Stimulated activated CD8-positive, alpha-beta memory T cell treated with anti-CD3 and anti-CD28 coated beads, Interleukin-15, amount 100 ng/mL, for 24 hours (primary cell): ENCODE data around the gene CNTROB.

Source experiments
- DNase-seq: peaks from one replicate; pipeline ENCODE4 v3.0.0-alpha.2; 2020; ENCODE audit warnings: low read depth

The CNTROB gene

DNA sequence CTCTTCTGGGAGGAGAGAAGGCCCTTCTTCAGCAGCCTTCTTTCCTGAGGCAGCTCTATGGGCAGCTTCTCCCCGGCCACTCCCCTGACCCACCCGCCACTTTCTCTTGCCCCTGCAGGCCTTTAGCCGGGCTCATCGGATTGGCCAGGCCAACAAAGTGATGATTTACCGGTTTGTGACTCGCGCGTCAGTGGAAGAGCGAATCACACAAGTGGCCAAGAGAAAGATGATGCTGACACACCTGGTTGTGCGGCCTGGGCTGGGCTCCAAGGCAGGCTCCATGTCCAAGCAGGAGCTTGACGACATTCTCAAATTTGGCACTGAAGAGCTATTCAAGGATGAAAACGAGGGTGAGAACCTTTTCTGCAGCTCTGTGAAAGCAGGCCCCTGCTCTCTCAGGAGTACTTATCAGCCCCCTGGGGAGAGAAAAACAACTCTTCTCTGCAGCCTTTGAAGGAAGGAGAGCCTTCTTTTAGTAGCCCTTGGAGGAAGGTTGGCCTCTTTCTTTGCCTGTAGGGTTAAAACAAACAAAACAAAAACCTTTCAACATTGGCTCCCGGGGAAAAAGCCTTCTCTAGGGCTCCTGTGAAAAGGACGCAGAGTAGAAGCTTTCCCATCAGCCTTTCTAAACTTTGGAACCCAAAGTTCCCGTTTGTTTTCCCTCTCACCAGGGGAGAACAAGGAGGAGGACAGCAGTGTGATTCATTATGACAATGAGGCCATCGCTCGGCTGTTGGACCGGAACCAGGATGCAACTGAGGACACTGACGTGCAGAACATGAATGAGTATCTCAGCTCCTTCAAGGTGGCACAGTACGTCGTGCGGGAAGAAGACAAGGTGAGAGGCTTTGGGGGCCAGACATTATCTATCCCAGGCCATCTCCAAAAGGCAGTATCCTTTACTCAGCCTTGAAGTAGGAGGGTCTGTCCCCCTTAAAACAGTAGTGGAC, 28.6 kb upstream of the CNTROB start:
- no peak for DNase-seq

DNA sequence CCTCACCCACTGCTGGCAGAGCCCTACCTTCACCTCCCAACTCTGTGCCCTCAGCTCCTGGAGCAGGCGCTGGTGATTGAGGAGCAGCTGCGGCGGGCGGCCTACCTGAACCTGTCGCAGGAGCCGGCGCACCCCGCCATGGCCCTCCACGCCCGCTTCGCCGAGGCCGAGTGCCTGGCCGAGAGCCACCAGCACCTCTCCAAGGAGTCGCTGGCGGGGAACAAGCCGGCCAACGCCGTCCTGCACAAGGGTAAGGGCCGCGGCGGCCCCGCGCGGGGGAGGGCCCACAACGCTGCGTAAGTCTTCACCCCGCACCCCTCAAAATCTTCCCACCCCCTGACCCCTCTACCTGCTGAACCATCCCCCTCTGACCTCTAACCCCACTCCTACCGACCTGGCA, 22.9 kb upstream of the CNTROB start:
- DNase-seq: no peak

GRCh38 chr17:7910281-7910680, 21.7 kb upstream of the CNTROB start:
- no peak for DNase-seq

DNA sequence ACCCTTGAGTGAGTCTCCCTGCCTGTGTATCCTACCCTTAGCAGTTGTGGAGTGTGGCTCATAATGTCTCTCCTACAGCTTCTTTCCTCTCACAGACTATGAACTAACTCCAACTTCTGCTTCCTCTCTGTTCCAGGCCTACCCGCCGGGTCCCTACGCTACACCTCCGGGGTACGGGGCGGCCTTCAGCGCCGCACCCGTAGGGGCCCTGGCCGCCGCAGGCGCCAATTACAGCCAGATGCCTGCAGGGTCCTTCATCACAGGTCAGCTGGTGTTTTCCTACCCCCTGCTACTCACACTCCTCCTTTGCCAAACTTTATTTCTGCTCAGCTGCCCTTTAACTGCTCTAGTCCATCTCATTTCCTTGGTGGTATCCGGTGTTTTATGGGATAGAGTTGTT, 21.3 kb upstream of the CNTROB start:
- no peak for DNase-seq

GRCh38 chr17:7911116-7911515, 20.9 kb upstream of the CNTROB start:
- DNase-seq: no peak

DNA sequence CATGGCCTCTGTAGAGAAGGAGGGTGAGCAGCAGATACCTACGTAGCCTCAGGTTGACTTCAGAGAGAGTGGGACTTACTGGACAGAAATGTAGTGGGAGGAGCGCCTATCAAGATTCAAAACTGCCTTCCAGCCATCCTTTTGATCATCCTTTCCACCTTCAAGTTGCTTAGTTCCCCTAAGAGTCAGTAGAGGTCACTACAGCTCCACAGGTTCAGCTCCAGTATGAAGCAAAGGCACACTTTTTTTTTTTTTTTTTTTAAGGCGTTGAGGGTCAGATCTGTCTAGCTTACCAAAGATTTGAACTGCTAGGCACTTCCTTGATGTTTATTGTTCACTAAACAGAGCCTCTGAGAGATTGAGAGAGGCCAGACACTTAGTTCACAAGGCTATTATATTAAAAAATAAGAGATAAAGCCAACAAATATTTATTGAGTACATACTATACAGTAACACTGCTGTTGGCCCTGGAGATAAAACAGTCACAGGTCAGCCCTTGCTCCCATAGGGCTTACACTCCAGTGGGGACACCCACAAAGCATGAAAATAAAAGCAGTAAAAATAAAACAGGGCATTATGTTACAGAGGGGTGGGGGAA, 19.0 kb upstream of the CNTROB start:
- DNase-seq: no peak

- DNase-seq: no peak
These were observed 16.8 kb upstream of the CNTROB start for GRCh38 chr17:7915179-7915610.

- DNase-seq: peak; percentile 59
These were observed 16.2 kb upstream of the CNTROB start, which contains the start of gene RNF227 for GRCh38 chr17:7915611-7916384. RNF227 (minus strand) TSS chr17:7916289; CDS start chr17:7916195, 94 bp downstream.

DNA sequence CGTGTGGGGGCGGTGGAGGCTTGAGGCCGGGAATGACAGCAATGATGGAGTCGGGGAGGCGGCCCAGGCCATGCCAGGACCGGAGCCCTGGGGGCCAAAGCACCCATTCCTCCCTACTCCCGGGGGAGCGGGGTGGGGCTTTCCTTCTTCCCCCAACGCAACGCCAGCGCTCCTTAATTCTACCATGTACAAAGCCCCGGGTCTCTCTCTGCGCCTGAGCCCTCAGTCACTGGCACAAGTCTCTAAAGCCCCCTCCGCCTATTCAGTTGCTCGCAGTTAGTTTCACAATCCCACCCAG, 15.7 kb upstream of the CNTROB start:
- no peak for DNase-seq

- no peak for DNase-seq
These were observed 15.2 kb upstream of the CNTROB start for GRCh38 chr17:7916808-7917207.

DNA sequence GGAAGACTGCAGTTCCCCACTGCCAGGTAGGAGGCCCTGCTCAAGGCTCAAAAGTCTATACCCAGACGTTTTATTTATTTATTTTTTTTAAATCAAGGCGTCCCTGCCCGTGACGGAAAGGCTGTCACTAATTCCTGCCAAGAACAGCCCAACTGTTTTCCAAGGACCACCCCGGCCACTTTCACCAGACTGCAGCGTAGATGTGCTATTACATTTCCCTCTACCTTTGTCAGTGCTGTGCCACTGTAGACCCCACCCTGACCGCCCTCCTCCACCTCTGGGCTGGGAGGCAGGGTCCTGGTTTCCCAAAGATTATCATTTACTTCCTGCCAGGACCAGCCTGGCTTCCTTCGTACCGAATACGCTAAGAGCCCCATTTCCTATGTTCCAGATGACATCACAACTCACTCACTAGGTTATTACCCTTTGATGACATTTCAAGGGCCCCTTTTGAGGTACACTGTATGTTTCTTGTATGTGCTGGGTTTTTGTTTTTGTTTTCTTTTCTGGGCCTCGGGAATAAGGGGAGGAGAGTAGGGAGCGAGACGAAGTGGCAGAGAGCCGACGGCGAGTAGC, 9.6 kb upstream of the CNTROB start:
- no peak for DNase-seq

DNA sequence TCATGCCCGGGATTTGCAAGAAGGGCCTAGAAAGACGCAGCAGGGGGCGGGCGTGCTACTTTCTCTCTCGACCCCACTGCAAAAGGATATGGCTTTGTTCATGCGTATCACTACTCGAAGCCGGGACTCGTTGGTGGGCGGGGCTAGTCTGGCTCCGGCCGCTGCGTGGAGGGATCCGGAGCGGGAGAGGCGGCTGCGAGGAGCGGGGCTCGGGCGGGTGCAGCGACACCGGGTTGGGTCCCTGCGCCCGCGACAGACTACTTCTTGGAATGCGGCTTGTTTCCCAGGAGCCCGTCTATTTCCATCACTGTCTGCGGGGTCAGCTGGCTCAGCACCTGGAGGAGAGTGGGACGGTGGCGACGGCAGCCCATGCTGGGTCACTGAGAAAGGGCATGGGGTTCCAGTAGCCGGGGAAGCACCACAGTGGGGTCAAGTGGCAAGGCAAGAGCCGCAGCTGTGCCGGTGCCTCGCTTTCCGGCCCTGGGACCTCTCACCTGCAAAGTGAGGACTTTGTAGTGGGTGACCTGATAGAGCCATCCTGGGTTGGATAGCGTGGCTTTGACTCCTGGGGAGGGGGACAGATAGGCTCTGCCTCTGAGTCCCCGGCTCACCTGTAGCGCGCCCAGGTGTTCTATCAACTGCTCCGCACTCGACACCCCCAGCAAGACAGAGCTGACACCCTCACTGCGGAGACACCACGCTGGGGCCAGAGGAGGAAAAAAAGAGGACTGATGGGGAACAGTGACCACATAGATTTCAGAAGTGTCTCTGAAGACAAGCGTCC, 9.0 kb upstream of the CNTROB start:
- DNase-seq: peak; percentile 55

- no peak for DNase-seq
These were observed 4.4 kb upstream of the CNTROB start for GRCh38 chr17:7927596-7927995.

DNA sequence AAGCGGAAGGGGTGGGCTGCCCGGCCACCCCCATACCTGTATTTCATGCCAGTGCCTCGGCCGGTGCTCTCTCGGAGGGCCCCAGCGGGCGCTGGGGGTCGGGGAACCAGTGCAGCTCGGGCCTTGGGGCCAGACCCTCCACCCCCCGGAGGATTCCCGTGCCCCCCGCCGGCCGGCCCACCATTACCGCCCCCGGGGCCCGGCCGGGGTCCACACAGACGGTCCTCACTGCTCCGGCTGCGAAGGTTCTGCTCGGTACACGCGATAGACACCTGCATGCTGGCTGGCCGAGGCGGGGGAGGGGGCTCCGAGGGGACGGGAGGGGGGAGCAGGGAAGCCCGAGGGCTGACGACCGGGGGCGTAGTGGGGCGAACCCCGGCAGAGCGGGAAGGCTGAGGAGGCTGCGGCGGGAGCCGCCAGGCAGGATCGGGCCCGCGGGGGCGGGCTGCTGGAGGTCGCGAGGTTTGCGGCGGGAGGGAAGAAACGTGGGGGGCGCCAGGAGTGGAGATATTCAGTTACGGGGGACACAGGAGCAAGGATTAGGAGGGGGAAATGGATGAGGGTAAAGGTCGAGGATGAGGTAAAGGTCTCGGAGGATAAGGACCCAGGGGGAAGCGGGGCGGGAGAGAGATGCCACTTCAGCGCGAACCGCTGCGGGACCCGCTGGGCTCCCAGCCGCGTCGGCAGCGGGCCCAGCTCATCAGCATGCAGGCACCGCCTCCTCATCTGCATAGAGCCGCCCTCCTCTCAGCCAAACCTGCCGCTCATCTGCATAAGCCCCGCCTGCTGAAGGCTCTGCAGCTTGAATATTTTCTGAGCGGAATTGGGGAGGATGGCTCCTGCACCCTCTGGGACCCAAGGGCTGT, 2.6 kb upstream of the CNTROB start, which contains the start of gene KCNAB3:
TSS of gene KCNAB3 (minus strand) at position 699 of the 866 bp plus-strand sequence. CDS start at position 278, 421 bp downstream.
- DNase-seq: no peak

- DNase-seq: no peak
These were observed 970 bp upstream of the CNTROB start for GRCh38 chr17:7930841-7931631.

GRCh38 chr17:7932483-7932891, 481 bp downstream of the CNTROB start:
- DNase-seq: no peak

GRCh38 chr17:7932949-7933348, 943 bp downstream of the CNTROB start:
- no peak for DNase-seq

- no peak for DNase-seq
These were observed 3.9 kb downstream of the CNTROB start for GRCh38 chr17:7935859-7936258.

- no peak for DNase-seq
These were observed 8.0 kb downstream of the CNTROB start for GRCh38 chr17:7940034-7940433.

DNA sequence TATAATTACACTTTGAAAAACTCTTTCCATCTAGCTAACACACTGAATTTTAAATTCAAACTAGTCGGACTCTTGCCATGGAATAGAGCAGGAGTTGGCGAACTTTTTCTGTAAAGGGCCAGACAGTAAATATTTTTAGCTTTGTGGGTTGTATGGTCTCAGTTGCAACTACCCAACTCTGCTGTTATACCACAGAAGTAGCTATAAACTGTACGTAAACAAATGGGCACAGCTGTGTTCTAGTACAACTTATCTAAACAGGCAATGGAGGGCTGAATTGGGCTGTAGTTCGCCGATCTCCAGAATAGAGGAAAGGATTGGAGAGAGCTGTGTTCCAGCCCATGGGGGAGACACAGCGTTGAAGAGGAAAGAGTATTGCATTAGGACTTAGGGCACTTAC, 8.7 kb downstream of the CNTROB start:
- no peak for DNase-seq
